ENCODE results near the gene JPH4. TPM values are rescaled to one million over a fixed set of nuclear protein-coding genes. Genes with fewer than 3 reads are reported as not detected.

Gene JPH4
- total and polyA plus RNA-seq, 3 donors from 2014 or later, result 3.4 to 3.9 (median 3.6) TPM

DNA sequence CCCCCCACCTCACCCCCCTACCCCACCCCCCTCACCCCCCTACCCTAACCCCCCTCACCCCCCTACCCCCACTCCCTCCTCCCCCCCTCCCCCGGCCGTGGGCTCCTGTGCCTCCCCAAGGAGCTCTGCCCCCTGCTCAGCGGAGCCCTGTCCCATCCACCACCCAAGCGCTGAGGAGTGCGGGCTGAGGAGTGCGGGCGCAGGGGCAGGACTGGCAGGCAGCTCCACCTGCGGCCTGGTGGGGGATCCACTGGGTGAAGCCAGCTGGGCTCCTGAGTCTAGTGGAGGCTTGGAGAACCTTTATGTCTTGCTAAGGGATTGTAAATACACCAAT lies 2.3 kb upstream of the JPH4 start:
- WGBS, 2 donors, result 94 to 97% methylated on average over 6 of the region's 8 CpGs
- DNase-seq, result peak; percentile 0

DNA sequence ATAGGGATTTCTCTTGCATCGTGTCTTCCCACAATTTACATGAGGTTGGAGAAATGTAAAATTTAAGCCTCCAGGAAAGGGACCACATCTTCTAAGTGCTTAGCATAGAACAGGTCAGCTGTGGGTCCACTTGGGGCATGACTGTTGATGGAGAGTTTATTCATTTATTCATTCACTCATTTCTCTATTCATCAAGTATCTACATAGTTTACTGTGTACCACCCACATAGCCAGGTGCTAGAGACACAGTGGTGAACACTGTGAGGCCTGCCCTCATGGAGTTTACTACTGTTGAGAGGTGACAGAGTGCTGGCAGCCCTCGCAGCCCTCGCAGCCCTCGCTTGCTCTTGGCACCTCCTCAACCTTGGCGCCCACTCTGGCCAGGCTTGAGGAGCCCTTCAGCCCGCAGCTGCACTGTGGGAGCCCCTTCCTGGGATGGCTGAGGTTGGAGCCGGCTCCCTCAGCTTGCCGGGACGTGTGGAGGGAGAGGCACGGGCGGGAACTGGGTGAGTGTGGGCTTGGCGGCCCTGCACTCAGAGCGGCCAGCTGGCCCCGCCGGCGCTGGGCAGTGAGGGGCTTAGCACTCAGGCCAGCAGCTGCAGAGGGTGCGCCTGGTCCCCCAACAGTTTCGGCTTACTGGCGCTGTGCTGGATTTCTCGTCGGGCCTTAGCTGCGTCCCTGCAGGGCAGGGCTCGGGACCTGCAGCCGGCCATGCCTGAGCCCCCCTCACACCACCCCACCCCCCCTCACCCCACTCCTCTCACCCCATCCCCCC lies 1.7 kb upstream of the JPH4 start:
- Histone ChIP-seq H3K4me1 (no peaks in the 10 kb centered on the region), H3K9me3 (no peaks in the 10 kb centered on the region), H3K27me3 (peaks cover 4% of the 10 kb centered on the region), H3K4me3 (no peak overlapping the region), H3K27ac (no peak overlapping the region), H3K36me3 (ENCODE audit: low read depth, missing control alignments) (no peaks in the 10 kb centered on the region)
- TF ChIP-seq POLR2A (IDR thresholded peaks at IDR 0.05), result no peak
- TF ChIP-seq, protein P1, sequence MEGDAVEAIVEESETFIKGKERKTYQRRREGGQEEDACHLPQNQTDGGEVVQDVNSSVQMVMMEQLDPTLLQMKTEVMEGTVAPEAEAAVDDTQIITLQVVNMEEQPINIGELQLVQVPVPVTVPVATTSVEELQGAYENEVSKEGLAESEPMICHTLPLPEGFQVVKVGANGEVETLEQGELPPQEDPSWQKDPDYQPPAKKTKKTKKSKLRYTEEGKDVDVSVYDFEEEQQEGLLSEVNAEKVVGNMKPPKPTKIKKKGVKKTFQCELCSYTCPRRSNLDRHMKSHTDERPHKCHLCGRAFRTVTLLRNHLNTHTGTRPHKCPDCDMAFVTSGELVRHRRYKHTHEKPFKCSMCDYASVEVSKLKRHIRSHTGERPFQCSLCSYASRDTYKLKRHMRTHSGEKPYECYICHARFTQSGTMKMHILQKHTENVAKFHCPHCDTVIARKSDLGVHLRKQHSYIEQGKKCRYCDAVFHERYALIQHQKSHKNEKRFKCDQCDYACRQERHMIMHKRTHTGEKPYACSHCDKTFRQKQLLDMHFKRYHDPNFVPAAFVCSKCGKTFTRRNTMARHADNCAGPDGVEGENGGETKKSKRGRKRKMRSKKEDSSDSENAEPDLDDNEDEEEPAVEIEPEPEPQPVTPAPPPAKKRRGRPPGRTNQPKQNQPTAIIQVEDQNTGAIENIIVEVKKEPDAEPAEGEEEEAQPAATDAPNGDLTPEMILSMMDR (IDR thresholded peaks at IDR 0.05), result no peak
- peak; percentile 7 for DNase-seq
- WGBS, 2 donors, result 88 to 94% methylated on average over 9 to 24 of the region's 24 CpGs
- intact Hi-C loops (cut with DNase I; ENCODE audit: low total_unique reads), result no loop called here

More for the DNA sequence above, 2.3 kb upstream of the JPH4 start:
- TF ChIP-seq, protein P1 (IDR thresholded peaks at IDR 0.05), result no peak
- TF ChIP-seq POLR2A (IDR thresholded peaks at IDR 0.05), result no peak
- H3K9me3 ChIP-seq, result no peaks in the 10 kb centered on the region
- peaks cover 4% of the 10 kb centered on the region for H3K27me3 ChIP-seq
- no peak overlapping the region for H3K27ac ChIP-seq
- no peak overlapping the region for H3K4me3 ChIP-seq
- H3K4me1 ChIP-seq, result no peaks in the 10 kb centered on the region
- intact Hi-C loops (cut with DNase I; ENCODE audit: low total_unique reads), result no loop called here
- no peaks in the 10 kb centered on the region for H3K36me3 ChIP-seq (ENCODE audit: low read depth, missing control alignments)

DNA sequence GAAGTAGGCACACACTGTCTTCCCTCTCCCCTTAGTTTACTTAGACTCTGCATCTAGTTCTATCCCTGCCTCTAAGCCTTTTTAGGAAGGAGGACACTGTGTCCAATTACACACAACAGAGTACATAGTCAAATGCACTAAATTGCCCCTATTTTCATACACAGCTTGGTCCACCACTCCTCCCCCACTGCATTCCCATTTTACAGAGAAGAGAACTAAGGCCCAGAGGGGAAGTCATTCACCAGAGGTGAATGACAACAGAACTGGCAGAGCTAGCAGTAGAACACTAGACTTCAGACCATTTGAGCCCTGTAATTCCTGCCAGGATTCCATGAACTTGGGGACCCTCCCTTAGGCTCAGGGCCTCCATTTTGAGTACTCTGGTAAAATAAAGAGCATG lies 1.1 kb upstream of the JPH4 start:
- no peaks in the 10 kb centered on the region for H3K9me3 ChIP-seq
- no peaks in the 10 kb centered on the region for H3K36me3 ChIP-seq (ENCODE audit: low read depth, missing control alignments)
- TF ChIP-seq POLR2A (IDR thresholded peaks at IDR 0.05), result no peak
- TF ChIP-seq, protein P1 (IDR thresholded peaks at IDR 0.05), result no peak
- no peak for DNase-seq
- intact Hi-C loops (cut with DNase I; ENCODE audit: low total_unique reads), result no loop called here
- no peak overlapping the region for H3K27ac ChIP-seq
- no peak overlapping the region for H3K4me3 ChIP-seq
- H3K4me1 ChIP-seq, result no peaks in the 10 kb centered on the region
- peaks cover 4% of the 10 kb centered on the region for H3K27me3 ChIP-seq

DNA sequence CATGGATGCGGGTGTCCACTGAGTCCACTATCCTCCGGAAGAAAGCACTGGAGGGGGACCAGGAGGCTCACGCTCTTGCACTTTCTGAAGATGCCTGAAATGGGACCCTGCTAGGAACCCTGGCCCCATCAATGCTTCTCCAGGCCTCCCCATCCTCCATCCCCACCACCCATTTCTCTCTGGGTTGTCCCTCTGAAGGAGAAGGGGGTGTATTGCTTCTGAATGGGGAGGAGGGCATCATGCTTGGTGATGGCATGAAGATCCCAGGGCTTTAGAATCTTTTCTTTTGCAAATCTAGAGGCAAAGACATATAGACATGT lies 681 bp upstream of the JPH4 start:
- intact Hi-C loops (cut with DNase I; ENCODE audit: low total_unique reads), result no loop called here
- WGBS, 2 donors, result 39 to 41% methylated on average over 3 of the region's 3 CpGs
- H3K27ac ChIP-seq, result no peak overlapping the region

More for the DNA sequence above, 681 bp upstream of the JPH4 start:
- DNase-seq, result no peak
- Histone ChIP-seq H3K36me3 (ENCODE audit: low read depth, missing control alignments) (no peaks in the 10 kb centered on the region), H3K4me1 (no peaks in the 10 kb centered on the region), H3K27me3 (peaks cover 4% of the 10 kb centered on the region), H3K9me3 (no peaks in the 10 kb centered on the region), H3K4me3 (no peak overlapping the region)
- no peak for TF ChIP-seq POLR2A (IDR thresholded peaks at IDR 0.05)
- TF ChIP-seq, protein P1 (IDR thresholded peaks at IDR 0.05), result no peak
